HL-60/S4 treated with retinoic acid at 250 ng/mL for 4 days and 3 days (cell line): ENCODE data around the gene PSMC1.

Experiments
- in situ Hi-C: fragments of 300-500 bp; cut with MboI; formaldehyde crosslinking; loops from 2 replicates; pipeline ENCODE4 v1.7.0; 2022; ENCODE audit warnings: low sequenced_read_pairs

Gene PSMC1

GRCh38 chr14:90256354-90257131 is at the start of gene PSMC1:
Gene PSMC1, plus strand, starts transcription at chr14:90256553. Its CDS starts 45 bp downstream, at chr14:90256598.
- in situ Hi-C loops, result no loop called here

- in situ Hi-C loops, result no loop called here
These were observed 43.1 kb upstream of the PSMC1 start for GRCh38 chr14:90213099-90213748.

DNA sequence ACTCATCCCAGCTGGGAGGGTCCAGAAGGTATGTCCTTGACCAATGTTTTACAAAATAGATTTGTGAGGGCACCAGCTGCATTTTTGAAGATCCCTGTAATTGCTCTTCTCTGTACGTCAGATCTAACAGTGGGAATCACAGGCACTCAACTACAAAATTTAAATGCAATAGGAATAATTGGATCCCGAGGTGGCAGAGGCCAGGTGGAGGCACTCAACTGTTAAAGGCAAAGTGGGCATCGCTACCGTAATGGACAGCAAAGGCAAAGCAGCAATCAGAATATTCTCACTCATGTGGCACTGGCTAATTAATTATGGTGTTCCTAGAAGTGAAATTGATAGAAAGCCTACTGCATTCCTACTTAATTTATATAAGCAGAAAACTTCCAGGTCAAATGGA is 27.9 kb upstream of the PSMC1 start:
- in situ Hi-C loops, result loop anchor here (25.0 kb wide), 1 partner anchor 241 kb away; no protein-coding TSS in a partner anchor

DNA sequence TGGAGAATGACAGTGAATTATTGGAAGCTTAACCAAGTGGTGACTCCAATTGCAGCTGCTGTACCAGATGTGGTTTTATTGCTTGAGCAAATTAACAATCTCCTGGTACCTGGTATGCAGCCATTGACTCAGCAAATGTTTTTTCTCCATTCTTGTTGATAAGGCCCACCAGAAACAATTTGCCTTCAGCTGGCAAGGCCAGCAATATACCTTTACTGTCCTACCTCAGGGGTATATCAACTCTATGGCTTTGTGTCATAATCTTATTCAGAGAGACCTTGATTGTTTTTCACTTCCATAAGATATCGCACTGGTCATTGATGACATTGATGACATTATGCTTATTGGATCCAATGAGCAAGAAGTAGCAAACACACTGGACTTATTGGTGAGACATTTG is 26.4 kb upstream of the PSMC1 start:
- in situ Hi-C loops, result loop anchor here (25.0 kb wide), 1 partner anchor 243 kb away; no protein-coding TSS in a partner anchor

- in situ Hi-C loops, result loop anchor here (25.0 kb wide), 1 partner anchor 248 kb away; no protein-coding TSS in a partner anchor
These were observed 21.0 kb upstream of the PSMC1 start for GRCh38 chr14:90235179-90235976.

GRCh38 chr14:90239139-90239538 is 17.2 kb upstream of the PSMC1 start:
- in situ Hi-C loops, result loop anchor here (25.0 kb wide), 1 partner anchor 252 kb away; no protein-coding TSS in a partner anchor

GRCh38 chr14:90242444-90242843 is 13.9 kb upstream of the PSMC1 start:
- in situ Hi-C loops, result loop anchor here (25.0 kb wide), 1 partner anchor 255 kb away; no protein-coding TSS in a partner anchor

DNA sequence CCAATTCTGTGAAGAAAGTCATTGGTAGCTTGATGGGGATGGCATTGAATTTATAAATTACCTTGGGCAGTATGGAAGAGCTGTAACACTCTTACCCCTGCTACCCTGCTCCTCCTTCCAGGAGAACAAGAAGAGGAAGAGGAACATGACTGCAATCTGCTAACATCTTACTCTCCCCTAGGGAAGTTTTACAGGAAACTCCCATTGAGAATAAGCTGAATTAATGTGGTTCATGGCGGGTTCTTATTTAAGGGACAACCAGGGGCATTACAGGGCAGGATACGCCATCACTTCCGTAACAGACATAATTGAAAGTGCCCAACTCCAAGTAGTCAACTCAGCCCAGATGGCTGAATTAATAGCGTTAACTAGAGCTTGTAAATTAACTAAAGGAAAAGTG is 9.4 kb upstream of the PSMC1 start:
- in situ Hi-C loops, result loop anchor here (25.0 kb wide), 1 partner anchor 260 kb away; no protein-coding TSS in a partner anchor

DNA sequence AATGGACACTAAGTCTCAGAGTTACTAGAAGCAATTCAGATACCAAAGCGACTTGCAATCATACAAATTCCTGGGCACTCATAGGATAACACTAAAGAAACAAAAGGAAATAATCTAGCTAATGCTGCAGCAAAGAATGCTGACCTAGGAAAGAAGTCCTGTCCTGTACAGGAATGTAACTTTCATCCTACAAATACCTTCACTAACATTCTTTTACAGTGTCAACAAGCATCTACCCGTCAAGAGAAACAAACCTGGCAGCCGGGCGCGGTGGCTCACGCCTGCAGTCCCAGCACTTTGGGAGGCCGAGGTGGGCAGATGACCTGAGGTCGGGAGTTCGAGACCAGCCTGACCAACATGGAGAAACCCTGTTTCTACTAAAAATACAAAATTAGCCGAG is 8.9 kb upstream of the PSMC1 start:
- in situ Hi-C loops, result loop anchor here (25.0 kb wide), 1 partner anchor 260 kb away; no protein-coding TSS in a partner anchor

GRCh38 chr14:90248594-90248993 is 7.8 kb upstream of the PSMC1 start:
- in situ Hi-C loops, result loop anchor here (25.0 kb wide), 1 partner anchor 261 kb away; no protein-coding TSS in a partner anchor

DNA sequence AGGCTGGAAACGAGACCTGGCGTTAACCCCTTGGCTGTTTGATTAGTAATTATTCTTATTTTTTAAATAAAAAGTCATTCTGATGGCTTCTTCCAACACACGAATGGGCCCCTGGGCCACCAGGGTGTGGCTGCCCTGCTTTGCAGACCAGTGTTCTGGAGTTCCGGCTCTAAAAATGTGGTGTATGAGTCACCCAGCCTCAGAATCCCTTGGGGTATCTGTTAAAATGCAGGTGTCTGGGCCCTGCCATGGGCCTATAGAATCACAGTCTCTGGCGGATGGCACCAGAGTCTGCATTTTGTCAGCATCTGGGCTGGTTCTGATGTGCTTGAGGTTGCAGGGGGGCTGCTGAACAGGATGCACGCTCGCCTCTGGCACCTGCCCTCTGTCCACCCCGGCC is 2.5 kb upstream of the PSMC1 start:
- in situ Hi-C loops, result no loop called here

DNA sequence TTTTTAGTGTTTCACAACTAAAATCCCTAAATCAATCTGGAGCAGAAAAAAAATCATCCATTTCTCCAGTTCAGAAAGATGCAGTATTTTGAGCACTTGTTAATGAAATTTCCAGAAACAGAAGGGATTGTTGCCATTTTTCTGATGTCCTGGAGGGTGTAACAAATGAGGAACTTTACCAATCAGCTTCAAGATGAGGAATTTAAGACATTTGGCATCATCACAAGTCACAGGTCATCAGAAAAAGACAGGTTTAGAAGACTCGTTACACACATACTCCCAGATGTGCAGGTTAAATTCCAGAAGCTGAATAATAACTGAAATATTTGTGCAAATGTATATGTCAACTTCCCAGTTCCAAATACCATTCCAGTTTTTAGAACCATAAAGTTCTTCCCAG is 482 bp upstream of the PSMC1 start:
- in situ Hi-C loops, result no loop called here

DNA sequence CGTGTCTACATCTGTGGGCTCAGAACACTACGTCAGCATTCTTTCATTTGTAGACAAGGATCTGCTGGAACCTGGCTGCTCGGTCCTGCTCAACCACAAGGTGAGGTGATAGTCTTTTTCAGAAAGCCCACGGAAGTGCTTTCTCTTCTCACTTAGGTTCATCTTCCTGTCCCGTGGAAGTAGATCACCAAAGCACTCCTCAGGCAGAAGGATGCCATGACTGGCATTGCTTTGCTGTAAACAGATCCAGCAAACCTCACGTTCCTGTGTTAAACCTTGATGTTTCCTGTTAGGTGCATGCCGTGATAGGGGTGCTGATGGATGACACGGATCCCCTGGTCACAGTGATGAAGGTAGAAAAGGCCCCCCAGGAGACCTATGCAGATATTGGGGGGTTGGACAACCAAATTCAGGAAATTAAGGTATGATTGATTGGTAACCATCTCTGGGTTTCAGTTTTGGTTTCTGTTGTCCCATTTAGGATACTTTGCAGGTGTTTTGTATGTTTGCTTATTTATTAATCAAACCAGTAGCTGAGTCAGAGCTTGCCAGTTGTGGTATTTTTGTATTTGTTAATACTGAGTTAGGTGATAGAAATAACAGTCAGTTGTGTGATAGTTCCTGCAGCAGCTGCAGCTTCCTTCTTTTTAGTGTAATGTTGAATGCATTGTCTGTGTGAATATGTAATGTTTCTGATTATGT is 7.5 kb downstream of the PSMC1 start:
- in situ Hi-C loops, result no loop called here

GRCh38 chr14:90266441-90267154 is 10.2 kb downstream of the PSMC1 start:
- in situ Hi-C loops, result no loop called here

- in situ Hi-C loops, result no loop called here
These were observed 12.1 kb downstream of the PSMC1 start for GRCh38 chr14:90268420-90268819.

GRCh38 chr14:90272523-90272922 is 16.2 kb downstream of the PSMC1 start:
- in situ Hi-C loops, result no loop called here

DNA sequence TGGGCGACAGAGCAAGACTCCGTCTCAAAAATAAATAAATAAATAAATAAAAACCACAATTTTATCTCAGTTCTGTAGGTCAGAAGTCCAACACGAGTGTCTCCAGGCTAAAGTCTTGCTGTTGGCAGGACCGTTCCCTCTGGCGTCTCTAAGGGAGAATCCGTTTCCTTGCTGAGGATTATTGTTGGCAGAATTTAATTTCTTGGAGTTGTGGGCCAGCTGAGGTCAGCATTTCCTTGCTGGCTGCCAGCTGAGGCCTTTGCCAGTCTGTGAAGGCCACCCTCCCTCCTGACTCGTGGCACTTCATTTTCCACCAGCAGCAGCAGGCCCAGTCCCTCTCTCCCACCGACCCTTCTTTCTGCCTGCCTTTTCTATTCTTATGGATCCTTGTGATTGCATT is 17.2 kb downstream of the PSMC1 start:
- in situ Hi-C loops, result no loop called here

DNA sequence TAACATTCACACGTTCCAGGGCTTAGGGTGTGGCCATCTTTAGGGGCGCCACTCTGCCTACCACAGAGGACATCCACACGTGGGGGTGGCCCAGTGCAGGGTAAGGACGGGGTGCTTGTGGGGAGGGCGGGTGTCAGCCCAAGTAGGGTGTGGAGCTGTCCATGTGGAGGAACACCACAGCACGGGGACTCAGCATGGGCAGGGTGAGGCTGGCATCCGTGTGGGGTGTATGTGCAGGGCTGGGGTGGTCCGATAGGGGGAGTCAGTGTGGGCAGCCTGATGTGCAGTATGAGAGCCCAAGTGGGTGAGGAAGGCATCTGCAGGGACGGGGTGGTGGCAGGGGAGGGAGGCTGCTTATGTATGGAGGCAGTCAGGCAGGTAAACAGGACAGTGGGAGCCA is 17.7 kb downstream of the PSMC1 start:
- in situ Hi-C loops, result no loop called here

DNA sequence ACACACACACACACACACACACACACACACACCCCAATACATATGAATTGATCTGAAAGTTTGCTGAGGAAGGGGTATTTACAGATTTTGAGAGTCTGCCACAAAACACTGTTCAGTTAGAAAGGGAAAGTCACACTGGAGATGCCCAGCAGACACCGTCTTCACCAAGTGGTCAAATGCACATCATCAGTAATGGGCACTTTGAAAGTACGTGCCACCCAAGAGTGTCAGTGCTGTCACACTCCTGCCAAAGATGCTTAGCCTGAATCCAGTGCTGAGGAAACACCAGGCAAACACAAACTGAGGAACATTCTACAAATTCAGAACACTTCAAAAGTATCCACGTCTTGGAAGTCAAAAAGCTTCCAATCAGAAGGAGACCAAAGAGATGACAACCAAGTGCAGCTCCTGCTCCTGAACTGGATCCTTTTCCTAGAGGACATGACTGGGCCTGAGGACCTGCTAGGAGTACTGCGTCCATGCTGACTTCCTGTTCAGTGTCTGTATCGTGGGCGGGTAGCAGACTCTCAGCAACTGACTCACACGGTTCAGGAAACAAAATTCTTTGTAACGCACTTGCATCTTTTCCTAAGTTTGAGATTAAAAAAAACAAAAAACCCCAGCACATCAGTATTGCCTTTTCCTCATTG is 18.6 kb downstream of the PSMC1 start:
- in situ Hi-C loops, result no loop called here
